ENCODE measurements around the gene GLT8D2.
A peak's percentile ranks its signal among the peaks of the same experiment; 100 is the strongest.

Gene GLT8D2

GRCh38 chr12:103969391-103969790 lies 80.6 kb downstream of the GLT8D2 start:
- H3K4me1 ChIP-seq (ENCODE audit: control insufficient read depth, low read length), result peaks cover 29% of the 10 kb centered on the region
- TF ChIP-seq EZH2phosphoT487 (IDR thresholded peaks at IDR 0.05; ENCODE audit: borderline replicate concordance, low read length), result no peak
- TF ChIP-seq CTCF (IDR thresholded peaks at IDR 0.05; ENCODE audit: low read depth, low read length, poor library complexity, severe bottlenecking), result no peak
- H3K27me3 ChIP-seq (ENCODE audit: control insufficient read depth, low read length), result no peaks in the 10 kb centered on the region
- H4K20me1 ChIP-seq (ENCODE audit: control insufficient read depth, insufficient read depth, low read depth, low read length), result peaks cover 3% of the 10 kb centered on the region; the same call in 1 of the 2 replicates
- no peak overlapping the region for H3K4me3 ChIP-seq (ENCODE audit: low read length)
- no peaks in the 10 kb centered on the region for H3F3A ChIP-seq (ENCODE audit: control insufficient read depth, insufficient read depth)
- H3K36me3 ChIP-seq (ENCODE audit: control insufficient read depth, low read length), result peaks cover 66% of the 10 kb centered on the region
- no peak overlapping the region for H3K4me2 ChIP-seq (ENCODE audit: low read length)
- no peaks in the 10 kb centered on the region for H3K9me2 ChIP-seq (replicated peaks; ENCODE audit: control insufficient read depth, low read length)
- peaks cover 98% of the 10 kb centered on the region for H3K79me2 ChIP-seq (ENCODE audit: control insufficient read depth, low read length)
- H3K27ac ChIP-seq (ENCODE audit: low read depth, low read length), result no peak overlapping the region
- no peaks in the 10 kb centered on the region for H3K9me3 ChIP-seq (ENCODE audit: control insufficient read depth, insufficient read depth, low read length)

- Histone ChIP-seq H3K27ac (ENCODE audit: low read depth, low read length) (peak overlapping the region; percentile 59), H3K4me2 (ENCODE audit: low read length) (peak overlapping the region; percentile 85), H3K4me1 (ENCODE audit: control insufficient read depth, low read length) (peaks cover 46% of the 10 kb centered on the region), H3K36me3 (ENCODE audit: control insufficient read depth, low read length) (peaks cover 56% of the 10 kb centered on the region), H3K79me2 (ENCODE audit: control insufficient read depth, low read length) (peaks cover 85% of the 10 kb centered on the region), H3K4me3 (ENCODE audit: low read length) (peak overlapping the region; percentile 94), H3K9me2 (replicated peaks; ENCODE audit: control insufficient read depth, low read length) (no peaks in the 10 kb centered on the region), H3K27me3 (ENCODE audit: control insufficient read depth, low read length) (no peaks in the 10 kb centered on the region), H3K9me3 (ENCODE audit: control insufficient read depth, insufficient read depth, low read length) (no peaks in the 10 kb centered on the region), H3F3A (ENCODE audit: control insufficient read depth, insufficient read depth) (peaks cover 4% of the 10 kb centered on the region), H4K20me1 (ENCODE audit: control insufficient read depth, insufficient read depth, low read depth, low read length) (no peaks in the 10 kb centered on the region)
- TF ChIP-seq EZH2phosphoT487 (IDR thresholded peaks at IDR 0.05; ENCODE audit: borderline replicate concordance, low read length) (no peak), CTCF (IDR thresholded peaks at IDR 0.05; ENCODE audit: low read depth, low read length, poor library complexity, severe bottlenecking) (no peak)
These were observed 83.3 kb downstream of the GLT8D2 start for GRCh38 chr12:103966736-103967135.

- H3K4me3 ChIP-seq (ENCODE audit: low read length), result peak within 1 kb of the TSS; percentile 94
- H3F3A ChIP-seq (ENCODE audit: control insufficient read depth, insufficient read depth), result peaks cover 9% of the 10 kb centered on the region
- H3K79me2 ChIP-seq (ENCODE audit: control insufficient read depth, low read length), result peaks cover 76% of the 10 kb centered on the region
- H3K27me3 ChIP-seq (ENCODE audit: control insufficient read depth, low read length), result no peaks in the 10 kb centered on the region
- no peaks in the 10 kb centered on the region for H3K9me3 ChIP-seq (ENCODE audit: control insufficient read depth, insufficient read depth, low read length)
- TF ChIP-seq EZH2phosphoT487 (IDR thresholded peaks at IDR 0.05; ENCODE audit: borderline replicate concordance, low read length), result no peak
- peak; percentile 21 for TF ChIP-seq CTCF (IDR thresholded peaks at IDR 0.05; ENCODE audit: low read depth, low read length, poor library complexity, severe bottlenecking)
- H3K4me1 ChIP-seq (ENCODE audit: control insufficient read depth, low read length), result peaks cover 46% of the 10 kb centered on the region
- no peaks in the 10 kb centered on the region for H4K20me1 ChIP-seq (ENCODE audit: control insufficient read depth, insufficient read depth, low read depth, low read length)
- peaks cover 48% of the 10 kb centered on the region for H3K36me3 ChIP-seq (ENCODE audit: control insufficient read depth, low read length)
- no peaks in the 10 kb centered on the region for H3K9me2 ChIP-seq (replicated peaks; ENCODE audit: control insufficient read depth, low read length)
- H3K27ac ChIP-seq (ENCODE audit: low read depth, low read length), result peak within 1 kb of the TSS; percentile 59
- peak within 1 kb of the TSS; percentile 85 for H3K4me2 ChIP-seq (ENCODE audit: low read length)
These were observed 84.1 kb downstream of the GLT8D2 start, which contains the start of gene TDG for GRCh38 chr12:103965590-103966504. Gene TDG (plus strand): TSS chr12:103965872. CDS start chr12:103966038, 166 bp downstream.

Measured in DOHH2 (cell line).